Stimulated activated CD4-positive, alpha-beta T cell treated with anti-CD3 and anti-CD28 coated beads, Interleukin-2, amount 100 ng/mL, for 48 hours (primary cell): Measurements from ENCODE around the gene OR4D10.
"Not testable (repeated sequence)": the region's sequence is repeated elsewhere in the genome, so short reads cannot be mapped to it uniquely, and the experiment has no call there.

Experiments
- DNase-seq, 2 donors: peaks; one replicate each; pipeline ENCODE4 v3.0.0-alpha.2; 2020

The OR4D10 gene

DNA sequence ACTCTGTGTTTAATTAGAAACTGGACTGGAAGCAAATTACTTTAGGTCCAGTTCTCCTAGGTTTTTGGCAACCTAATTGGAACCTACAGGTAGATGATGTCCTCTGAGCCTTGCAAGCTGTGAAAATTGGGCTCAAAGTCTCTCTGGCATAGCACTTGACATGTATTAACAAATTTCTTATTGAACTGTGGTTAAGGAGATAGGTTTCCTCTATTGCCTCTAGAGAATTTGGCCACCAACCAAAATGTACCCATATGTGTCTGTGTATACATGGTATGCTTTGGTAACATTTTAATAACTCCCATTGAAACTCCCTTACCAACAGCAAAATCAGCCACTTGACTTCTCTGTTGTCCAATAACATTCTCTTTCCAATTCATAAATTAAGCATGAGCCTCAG is at the start of gene OR4D10:
OR4D10 (plus strand) TSS at position 301 of the 400 bp plus-strand sequence. CDS start 4,115 bp downstream, outside the sequence.
- no peak for DNase-seq

DNA sequence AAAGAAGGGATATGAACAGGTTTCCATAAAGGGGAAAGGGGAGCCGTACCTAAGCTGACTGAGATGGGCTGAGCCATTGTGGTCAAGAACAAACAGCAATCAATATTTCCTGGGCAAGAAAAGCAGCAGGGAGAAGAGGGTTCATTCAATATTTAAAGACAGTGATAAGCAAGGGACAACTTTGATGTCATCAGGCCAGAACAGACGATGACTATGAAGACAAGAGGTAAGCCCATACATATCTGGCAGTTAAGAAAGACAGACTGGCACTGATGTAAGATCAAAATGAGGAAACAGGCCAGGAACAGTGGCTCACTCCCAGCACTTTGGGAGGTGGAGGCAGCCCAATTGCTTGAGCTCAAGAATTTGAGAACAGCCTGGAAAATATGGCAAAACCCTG is 49.3 kb upstream of the OR4D10 start:
- no peak for DNase-seq

DNA sequence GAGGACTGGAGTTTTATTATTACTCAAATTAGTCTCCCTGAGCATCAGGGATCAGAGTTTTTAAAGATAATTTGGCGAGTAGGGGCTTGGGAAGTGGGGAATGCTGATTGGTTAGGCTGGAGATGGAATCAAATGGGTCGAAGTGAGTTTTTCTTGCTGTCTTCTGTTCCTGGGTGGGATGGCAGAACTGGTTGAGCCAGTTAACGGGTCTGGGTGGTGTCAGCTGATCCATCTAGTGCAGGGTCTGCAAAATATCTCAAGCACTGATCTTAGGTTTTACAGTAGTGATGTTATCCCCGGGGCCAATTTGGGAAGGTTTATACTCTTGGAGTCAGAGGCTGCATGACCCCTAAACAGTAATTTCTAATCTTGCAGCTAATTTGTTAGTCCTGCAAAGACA is 48.0 kb upstream of the OR4D10 start:
- no peak for DNase-seq

DNA sequence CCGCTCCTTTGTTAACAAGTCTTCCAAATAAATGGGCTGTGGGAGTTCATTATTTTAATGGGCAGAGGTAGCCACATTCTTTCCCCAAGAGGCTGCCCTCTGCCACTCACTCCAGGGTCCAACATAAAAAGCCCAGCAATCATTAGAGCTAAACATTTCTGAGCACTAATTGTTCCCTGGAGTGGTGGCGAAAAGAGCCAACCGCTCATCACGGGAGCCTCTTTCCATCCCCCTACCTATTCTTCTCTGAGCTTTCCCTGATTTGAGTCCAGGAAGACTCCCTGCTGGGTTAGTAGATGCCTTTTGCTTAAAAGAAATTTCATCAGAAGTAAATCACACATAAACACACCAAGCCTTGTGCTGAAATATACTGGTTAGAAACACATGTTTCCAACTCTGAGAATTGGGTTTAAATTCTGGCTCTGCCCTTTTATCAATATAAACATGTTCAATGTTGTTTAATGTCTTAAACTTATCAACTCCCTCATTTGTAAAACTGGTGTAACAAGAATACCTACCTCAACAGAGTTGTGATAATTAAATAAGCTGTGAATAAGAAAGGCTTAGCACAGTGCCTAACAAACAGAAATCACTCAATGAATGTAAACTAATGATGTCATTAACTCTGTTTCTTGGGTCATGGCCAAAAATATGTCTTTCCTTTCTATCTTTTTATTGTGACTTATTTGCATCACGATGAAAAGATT is 46.6 kb upstream of the OR4D10 start, which contains the start of gene OR5A2:
OR5A2 (minus strand) TSS at position 53 of the 707 bp plus-strand sequence. CDS start 3,460 bp downstream, outside the sequence.
- DNase-seq = no peak

DNA sequence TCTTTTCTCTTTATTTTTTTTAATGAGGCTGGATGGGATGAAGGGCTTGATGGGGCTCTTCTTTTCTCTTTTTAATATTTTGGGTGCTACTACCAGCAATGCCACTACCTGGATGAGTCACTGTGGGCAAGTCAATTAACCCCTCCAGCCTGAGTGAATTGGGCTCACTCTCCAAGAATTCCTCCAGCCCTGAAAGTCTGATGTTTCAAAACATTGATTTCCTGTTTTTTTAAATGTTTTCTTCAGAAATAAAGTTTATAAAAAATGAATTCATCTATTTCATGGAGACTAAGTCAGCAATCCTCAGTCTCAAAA is 46.1 kb upstream of the OR4D10 start:
- DNase-seq = no peak

DNA sequence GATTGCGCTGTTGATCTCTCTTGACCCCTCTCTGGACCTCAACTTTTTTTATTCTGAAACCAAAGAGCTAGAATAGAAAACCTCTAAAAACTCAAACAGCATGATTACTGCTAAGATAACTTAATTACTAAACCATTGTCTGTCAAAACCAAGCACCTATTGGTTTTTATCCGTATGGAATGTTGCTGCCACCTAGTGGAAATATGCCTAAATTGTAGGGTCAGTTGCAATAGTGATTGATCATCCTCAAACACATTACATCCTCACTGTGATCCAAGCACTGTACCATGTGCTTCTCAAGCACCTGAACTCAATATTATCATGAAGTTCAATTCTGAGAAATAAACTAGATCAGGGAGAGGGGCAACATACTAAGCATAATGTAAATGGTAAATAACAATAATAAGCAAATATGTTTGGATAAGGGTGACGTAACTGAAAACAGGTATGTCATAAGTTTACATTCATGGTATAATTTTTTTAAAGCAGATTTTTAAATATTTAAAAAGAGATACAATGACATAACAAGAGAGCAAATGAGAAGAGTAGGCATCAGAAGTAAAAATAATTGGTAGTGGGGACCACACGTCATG is 43.1 kb upstream of the OR4D10 start:
- DNase-seq = peak; percentile 36 to 51

DNA sequence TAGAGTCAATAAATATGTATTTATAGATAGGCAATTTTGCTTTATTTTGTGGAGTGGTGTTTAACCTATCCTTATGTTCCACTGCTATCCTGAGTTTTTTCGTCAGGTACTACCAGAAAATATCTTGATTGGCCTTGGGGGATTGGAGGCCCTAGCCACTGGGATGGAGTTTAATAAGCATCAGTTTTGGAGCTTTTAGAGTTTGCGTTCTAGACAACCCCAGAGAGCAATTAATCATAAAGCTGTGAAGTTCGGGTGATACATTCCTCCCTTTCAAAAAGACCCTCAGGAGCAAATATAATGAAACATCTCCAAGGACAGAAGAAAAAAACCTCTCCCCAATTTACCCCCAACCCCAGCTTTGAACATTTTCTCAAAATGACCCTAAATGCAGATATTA is 36.9 kb upstream of the OR4D10 start, which contains the start of gene OR5A1:
OR5A1 (plus strand) TSS at position 301 of the 400 bp plus-strand sequence. CDS start 6,700 bp downstream, outside the sequence.
- no peak for DNase-seq

DNA sequence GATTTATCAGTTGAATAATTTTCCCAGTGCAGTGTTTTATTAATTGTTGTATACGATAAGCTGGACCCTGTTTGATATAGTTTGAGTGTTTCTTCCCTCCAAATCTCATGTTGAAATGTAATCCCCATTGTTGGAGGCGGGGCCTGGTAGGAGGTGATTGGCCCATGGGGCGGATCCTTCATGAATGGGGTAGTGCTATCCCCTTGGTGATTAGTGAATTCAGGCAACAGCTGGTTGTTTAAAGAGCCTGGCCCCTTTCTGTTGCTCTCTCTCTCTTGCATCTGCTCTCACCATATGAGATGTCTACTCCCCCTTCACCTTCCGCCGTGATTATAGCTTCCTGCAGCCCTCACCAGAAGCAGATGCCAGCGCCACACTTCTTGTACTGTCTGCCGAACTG is 35.3 kb upstream of the OR4D10 start:
- no peak for DNase-seq

DNA sequence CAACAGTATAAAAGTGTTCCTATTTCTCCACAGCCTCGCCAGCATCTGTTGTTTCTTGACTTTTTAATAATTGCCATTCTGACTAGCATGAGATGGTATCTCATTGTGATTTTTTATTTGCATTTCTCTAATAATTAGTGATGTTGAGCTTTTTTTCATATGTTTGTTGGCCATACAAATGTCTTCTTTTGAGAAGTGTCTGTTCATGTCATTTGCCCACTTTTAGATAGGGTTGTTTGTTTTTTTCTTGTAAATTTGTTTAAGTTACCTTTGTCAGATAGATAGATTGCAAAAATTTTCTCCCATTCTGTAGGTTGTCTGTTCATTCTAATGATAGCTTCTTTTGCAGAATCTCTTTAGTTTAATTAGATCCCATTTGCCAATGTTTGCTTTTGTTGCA is 27.5 kb upstream of the OR4D10 start:
- DNase-seq = not testable (repeated sequence)

DNA sequence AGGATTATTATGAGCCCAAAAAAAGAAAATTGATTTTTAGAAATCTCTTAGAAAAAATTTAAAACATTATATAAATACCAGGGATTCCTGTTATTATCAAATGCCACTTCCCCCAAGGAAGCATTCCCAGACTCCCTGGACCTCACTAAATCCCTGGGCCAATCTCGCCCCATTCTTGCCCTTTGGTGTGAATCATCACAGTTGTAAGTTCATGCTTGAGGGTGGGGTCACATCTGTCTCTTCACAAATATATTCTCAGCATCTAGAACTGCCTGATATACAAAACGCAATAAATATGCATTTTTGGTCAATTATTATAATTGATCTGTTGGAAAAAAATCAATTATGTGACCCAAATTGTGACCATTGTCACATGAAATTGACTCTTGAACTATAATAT is 24.6 kb upstream of the OR4D10 start:
- no peak for DNase-seq

DNA sequence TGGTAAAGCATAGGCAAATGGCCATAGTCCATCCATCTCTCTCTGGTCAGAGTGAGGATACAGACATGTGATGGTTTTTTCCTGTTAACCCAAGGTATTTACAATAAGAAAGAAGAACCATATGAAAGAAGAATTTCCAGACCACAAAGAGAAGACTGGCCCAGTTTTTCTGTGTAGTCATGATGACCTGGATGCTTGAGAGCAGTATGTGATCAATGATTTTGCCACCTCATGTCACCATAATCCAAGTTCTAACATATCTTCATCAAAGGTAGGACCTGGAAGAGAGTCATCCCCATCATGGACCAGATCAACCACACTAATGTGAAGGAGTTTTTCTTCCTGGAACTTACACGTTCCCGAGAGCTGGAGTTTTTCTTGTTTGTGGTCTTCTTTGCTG is 16.5 kb upstream of the OR4D10 start, which contains the start of gene OR4D6:
OR4D6 (plus strand) TSS at position 301 of the 400 bp plus-strand sequence; CDS start at position 301, 0 bp downstream.
- DNase-seq = no peak

DNA sequence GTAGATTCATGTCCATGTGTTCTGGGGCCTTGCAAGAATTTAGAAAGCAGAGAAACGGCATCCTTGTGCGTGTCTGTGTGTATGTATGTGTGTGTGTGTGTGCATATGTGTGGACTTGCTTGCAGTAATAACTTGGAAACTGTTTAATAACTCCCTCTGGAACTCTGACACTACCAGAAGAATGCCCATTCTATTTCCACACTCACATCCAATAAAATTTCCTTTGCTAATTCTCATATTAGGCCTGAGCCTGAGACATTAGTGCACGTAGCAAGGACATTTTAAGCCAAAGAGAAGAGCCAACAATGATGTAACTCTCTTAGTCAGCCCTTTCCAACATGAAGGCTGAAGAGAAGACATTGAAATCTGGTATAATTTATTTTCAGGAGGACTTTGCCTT is 13.2 kb upstream of the OR4D10 start:
- DNase-seq = no peak

DNA sequence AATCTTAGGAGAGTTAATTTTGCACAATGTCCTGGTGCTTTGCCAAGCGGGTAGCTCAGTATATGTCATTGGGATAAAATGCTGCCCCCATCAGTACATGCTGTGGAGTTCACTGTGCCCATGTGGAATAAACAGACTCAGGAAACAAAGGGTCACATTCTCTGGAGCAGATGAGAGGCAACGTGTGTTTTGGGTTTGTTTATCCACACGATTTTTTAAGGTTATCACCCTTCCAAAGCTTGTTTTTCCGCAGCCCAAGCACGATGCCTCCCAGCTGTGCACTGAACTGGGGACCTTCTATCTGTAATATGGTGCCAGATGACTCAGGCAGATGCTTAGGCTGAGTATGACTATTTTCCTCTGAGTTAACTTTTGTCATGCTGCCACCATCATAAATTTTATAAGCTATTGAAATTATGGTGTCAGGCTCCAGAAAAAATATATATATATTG is 9.9 kb upstream of the OR4D10 start:
- no peak for DNase-seq

DNA sequence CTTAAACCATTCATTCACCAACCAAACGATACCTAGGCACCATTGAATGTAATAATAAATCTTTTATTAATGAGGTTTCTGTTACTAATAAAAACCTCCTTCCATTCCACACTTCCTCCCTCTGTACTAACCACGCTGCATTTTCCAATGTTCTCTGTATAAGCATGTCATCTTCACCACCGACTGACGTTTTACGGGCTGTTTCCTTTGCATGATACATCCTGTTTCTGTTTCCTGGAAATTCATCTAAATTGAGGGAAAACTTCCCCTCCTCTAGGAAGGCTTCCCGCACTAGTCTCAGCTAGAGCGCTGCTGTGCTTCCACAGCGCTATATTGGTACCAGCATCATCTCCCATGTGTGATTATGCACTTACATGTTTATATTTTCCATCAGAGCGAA is 2.1 kb downstream of the OR4D10 start:
- DNase-seq = no peak

DNA sequence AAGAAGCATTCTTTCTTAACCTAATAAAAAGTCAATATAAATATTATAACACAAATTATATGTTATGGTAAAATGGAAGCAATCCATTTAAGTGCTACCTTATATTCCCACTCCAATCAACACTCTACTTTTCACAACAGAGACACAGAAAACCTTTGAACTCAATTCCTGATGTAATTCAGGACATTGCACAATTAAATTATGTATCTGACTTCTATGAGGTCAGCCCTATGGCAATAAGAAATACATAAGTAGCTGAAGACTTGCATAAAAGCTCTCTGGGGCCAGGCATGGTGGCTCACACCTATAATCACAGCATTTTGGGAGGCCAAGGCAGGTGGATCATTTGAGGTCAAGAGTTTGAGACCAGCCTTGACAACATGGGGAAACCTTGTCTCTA is 6.8 kb downstream of the OR4D10 start:
- DNase-seq = no peak

DNA sequence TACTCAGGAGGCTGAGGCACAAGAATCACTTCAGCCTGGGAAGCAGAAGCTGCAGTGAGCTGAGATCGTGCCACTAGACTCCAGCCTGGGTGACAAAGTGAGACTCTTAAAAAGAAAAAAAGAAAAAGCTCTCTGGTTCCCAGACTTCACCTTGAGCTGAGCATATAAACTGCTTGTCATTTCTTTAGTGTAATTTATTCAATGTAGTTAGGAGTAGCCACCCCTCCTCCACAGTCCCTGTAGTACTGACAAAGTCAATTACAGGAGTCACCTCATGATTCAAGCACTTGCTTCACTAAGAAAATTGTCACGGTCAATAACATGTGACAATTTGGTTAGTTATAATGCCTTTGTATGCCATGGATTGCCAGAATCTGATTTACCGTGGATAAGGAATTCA is 7.2 kb downstream of the OR4D10 start:
- DNase-seq = no peak

DNA sequence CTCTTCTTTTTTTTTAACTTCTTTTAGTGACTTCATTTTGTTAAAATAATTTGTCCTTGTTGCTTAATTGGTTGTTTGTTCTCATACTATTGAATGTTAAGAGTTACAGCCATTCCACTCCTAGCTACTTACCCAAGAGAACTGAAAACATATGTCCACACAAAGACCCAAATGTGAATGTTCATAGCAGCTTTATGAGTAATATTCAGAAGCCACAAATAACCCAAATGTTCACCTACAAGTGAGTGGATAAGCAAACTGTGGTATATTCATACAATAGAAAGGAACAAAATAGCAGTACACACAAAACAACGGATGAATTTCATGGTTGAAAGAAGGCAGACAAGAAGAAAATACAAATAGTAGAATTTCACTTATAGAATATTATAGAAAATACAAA is 28.8 kb downstream of the OR4D10 start:
- DNase-seq = no peak

DNA sequence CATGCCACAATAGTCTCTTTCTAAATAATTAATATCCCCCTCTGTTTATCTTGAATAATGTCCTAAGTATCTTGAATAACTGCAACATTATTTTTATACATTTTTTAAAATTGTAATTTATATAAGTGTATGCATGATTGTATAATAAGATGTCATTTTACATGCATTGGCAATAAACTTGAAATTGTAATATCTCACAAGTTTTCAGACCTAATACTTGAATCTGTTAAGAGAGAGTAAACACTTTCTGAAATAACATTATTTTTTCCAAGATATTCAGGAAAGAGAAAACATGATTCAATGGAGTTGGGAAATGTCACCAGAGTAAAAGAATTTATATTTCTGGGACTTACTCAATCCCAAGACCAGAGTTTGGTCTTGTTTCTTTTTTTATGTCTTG is 30.2 kb downstream of the OR4D10 start, which contains the start of gene OR4D11:
OR4D11 (plus strand) TSS at position 301 of the 400 bp plus-strand sequence; CDS start at position 301, 0 bp downstream.
- DNase-seq = no peak

DNA sequence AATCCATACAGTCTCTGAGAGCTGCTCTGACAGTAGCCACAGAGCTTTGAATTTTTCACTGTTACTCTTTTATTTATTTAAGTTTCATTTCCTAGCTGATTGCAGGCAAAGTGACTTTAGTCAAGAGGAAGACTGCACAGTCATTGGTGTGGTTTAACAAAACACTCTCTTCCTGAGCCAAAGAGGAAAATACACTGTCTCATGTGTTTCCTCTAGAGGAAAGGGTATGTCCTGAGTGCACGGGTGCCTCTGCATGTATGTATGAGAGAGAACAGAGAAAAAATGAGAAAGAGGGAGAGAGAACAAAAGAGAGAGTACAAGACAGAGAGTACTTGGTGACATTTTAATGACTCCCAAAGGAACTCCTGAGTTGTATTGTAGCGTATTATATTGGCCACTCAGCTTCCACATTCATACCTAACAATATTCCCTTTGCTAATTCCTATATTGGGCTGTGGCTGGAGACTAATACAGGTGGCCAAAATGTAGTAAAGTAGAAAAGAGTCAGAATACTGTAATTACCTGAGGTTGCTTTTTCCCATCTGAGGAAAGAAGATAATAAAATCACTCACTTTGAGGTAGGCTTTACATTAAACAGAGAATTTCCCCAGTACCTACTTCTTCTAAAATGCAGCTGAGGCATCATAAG is 38.0 kb downstream of the OR4D10 start, which contains the start of gene OR4D9:
OR4D9 (plus strand) TSS at position 599 of the 649 bp plus-strand sequence. CDS start 3,374 bp downstream, outside the sequence.
- DNase-seq = no peak

DNA sequence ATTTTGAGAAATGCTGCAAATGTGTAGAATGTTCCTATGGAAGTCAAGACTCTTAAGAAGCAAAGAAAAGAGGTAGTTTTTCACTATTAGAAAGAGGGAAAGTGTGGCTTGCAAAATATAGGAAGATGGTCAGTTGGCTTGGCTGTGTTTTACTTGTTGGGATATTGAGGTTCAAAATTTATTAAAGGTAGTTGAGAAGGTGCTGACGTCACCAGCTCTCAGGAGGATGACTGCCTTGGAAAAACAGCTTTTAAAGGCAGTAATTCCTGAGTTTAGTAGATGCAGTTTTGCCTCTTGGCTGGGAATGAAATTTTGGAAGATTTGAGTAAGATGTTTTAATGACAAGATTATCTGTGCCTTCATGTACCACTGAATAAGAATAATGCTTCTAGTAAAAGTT is 38.6 kb downstream of the OR4D10 start:
- DNase-seq = no peak

DNA sequence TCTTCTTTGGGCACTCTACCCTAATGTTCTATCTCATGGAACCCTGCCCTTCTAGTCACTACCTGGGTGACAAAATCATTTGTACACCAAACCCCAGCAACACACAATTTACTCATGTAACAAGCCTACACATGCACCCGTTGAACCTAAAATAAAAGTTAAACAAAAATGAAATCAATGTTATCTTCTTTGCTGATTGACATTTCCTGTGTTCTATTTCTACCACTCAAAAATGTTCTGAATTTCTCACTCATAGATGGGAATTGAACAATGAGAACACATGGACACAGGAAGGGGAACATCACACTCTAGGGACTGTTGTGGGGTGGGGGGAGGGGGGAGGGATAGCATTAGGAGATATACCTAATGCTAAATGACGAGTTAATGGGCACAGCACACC is 47.0 kb downstream of the OR4D10 start:
- DNase-seq = not testable (repeated sequence)

DNA sequence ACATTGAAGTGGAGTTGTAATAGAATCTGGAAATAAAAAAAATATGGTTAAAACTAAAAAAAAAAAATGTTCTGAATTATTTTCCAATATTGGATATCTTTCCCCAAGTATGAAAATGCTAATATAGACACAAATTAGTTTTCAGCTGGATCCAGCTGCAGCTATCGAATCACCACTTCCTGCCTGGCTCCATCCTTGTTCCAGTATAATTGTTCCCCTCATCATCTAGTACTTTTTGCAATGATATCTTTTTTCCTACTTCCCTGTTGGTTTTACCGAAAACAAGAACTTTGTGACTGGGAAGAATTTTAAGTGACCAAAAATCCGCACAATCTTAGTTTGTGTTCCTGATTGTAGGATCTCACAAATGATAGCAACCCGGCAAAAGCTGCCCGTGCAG is 47.6 kb downstream of the OR4D10 start:
- no peak for DNase-seq

DNA sequence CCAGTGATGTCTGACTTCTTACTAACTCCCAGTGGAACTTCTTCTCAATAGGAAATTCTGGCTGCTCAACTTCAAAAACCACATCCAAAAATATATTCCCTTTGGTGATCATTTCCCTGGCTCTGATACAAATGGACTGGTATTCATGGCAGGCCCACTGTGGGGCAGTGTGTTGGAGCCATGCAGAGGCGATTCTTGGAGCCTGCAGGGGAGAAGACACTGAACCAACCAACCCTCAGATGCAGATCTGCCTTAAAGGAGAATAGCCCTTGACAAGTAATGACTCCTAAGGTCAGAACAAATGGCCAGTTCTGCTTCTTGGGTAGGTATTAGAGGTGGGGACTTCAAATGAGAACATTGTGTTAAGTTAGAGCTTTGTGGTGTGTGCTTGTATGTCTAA is 50.4 kb downstream of the OR4D10 start:
- no peak for DNase-seq

DNA sequence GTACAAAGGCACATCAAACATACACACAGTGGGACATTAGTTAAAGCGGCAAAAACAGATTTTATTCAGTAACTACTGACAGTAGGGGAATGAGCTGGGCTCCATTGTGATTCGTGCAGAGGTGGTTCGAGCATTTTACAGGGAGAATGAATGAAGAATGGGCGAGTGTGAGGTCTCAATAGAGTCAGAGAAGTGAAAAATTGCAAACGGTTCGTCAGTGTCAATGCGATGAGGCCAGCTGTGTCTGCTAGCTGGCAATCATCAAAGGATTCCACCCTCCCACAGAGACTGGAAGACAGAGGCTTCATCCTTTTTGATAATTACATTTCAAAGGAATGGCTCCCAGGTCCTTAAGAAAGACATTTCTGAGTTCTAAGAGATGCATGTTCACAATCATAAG is 55.6 kb downstream of the OR4D10 start:
- DNase-seq = no peak
